Measurements from ENCODE around the gene RPS6KA2.
"Not testable (repeated sequence)": the region's sequence is repeated elsewhere in the genome, so short reads cannot be mapped to it uniquely, and the experiment has no call there.

The RPS6KA2 gene

GRCh38 chr6:166553563-166554271 is 73.3 kb downstream of the RPS6KA2 start:
- DNase-seq (ENCODE audit: low spot score) = no peak

GRCh38 chr6:166552600-166552999 is 74.5 kb downstream of the RPS6KA2 start:
- DNase-seq (ENCODE audit: low spot score) = no peak

GRCh38 chr6:166551754-166552495 is 75.1 kb downstream of the RPS6KA2 start:
- DNase-seq (ENCODE audit: low spot score) = no peak

GRCh38 chr6:166546653-166547052 is 80.4 kb downstream of the RPS6KA2 start:
- DNase-seq (ENCODE audit: low spot score) = no peak

GRCh38 chr6:166545156-166546034 is 81.7 kb downstream of the RPS6KA2 start:
- no peak for DNase-seq (ENCODE audit: low spot score)

- DNase-seq (ENCODE audit: low spot score) = no peak
Observed at GRCh38 chr6:166544296-166544605, 82.8 kb downstream of the RPS6KA2 start.

GRCh38 chr6:166543603-166544295 is 83.3 kb downstream of the RPS6KA2 start:
- no peak for DNase-seq (ENCODE audit: low spot score)

GRCh38 chr6:166542580-166542912 is 84.5 kb downstream of the RPS6KA2 start:
- DNase-seq (ENCODE audit: low spot score) = no peak

- DNase-seq (ENCODE audit: low spot score) = no peak
Observed at GRCh38 chr6:166541876-166542579, 85.0 kb downstream of the RPS6KA2 start.

- DNase-seq (ENCODE audit: low spot score) = no peak
Observed at GRCh38 chr6:166541366-166541765, 85.7 kb downstream of the RPS6KA2 start.

- DNase-seq (ENCODE audit: low spot score) = no peak
Observed at GRCh38 chr6:166540631-166541331, 86.3 kb downstream of the RPS6KA2 start.

GRCh38 chr6:166539543-166539942 is 87.5 kb downstream of the RPS6KA2 start:
- no peak for DNase-seq (ENCODE audit: low spot score)

GRCh38 chr6:166539011-166539385 is 88.1 kb downstream of the RPS6KA2 start:
- DNase-seq (ENCODE audit: low spot score) = not testable (repeated sequence)

GRCh38 chr6:166538297-166539010 is 88.6 kb downstream of the RPS6KA2 start:
- DNase-seq (ENCODE audit: low spot score) = no peak

GRCh38 chr6:166534658-166535406 is 92.2 kb downstream of the RPS6KA2 start:
- DNase-seq (ENCODE audit: low spot score) = no peak

- DNase-seq (ENCODE audit: low spot score) = no peak
Observed at GRCh38 chr6:166533205-166533824, 93.7 kb downstream of the RPS6KA2 start.

GRCh38 chr6:166532302-166532701 is 94.7 kb downstream of the RPS6KA2 start:
- DNase-seq (ENCODE audit: low spot score) = no peak

GRCh38 chr6:166530211-166531095 is 96.6 kb downstream of the RPS6KA2 start:
- no peak for DNase-seq (ENCODE audit: low spot score)
